Heart left ventricle (tissue), 16 donors: ENCODE data around the gene RAB20. TPM values are rescaled to one million over a fixed set of nuclear protein-coding genes. Genes with fewer than 3 reads are reported as not detected.

Experiments used
- ATAC-seq, 4 donors: fragments of 200-7000 bp; cut with Tn5 transposase; one replicate each; pipeline ENCODE4 v1.9.1; 2020 to 2022; ENCODE audit warnings: moderate library complexity in 4 of 4, mild to moderate bottlenecking in 3 of 4, moderate number of reproducible peaks in 1 of 4
- DNase-seq, 5 donors: peaks; one replicate each; pipeline ENCODE4 v3.0.0-alpha.2; 2020
- H3K27ac ChIP-seq, 12 donors: fragments of 200-600 bp; sonication (generic) in 4 of 12; one replicate each; pipeline versions ENCODE4 v1.5.0 to v1.8.0; 2016 to 2022; ENCODE audit warnings: mild to moderate bottlenecking in 2 of 12
- H3K27me3 ChIP-seq, 9 donors: fragments of 200-600 bp; sonication (generic) in 2 of 9; one replicate each; pipeline versions ENCODE4 v1.5.1 to v1.8.0; 2016 to 2022; ENCODE audit warnings: mild to moderate bottlenecking in 3 of 9
- H3K36me3 ChIP-seq, 9 donors: fragments of 200-600 bp; sonication (generic) in 2 of 9; one replicate each; pipeline versions ENCODE4 v1.5.0 to v1.8.0; 2018 to 2022; ENCODE audit warnings: mild to moderate bottlenecking in 2 of 9
- H3K4me1 ChIP-seq, 12 donors: fragments of 200-600 bp; sonication (generic) in 4 of 12; one replicate each; pipeline versions ENCODE4 v1.5.0 to v1.8.0; 2016 to 2022; ENCODE audit warnings: mild to moderate bottlenecking in 3 of 12
- H3K4me3 ChIP-seq, 12 donors: fragments of 200-600 bp; sonication (generic) in 4 of 12; one replicate each; pipeline versions ENCODE4 v1.5.0 to v1.8.0; 2017 to 2022; ENCODE audit warnings: mild to moderate bottlenecking in 9 of 12, moderate library complexity in 4 of 12
- H3K9me3 ChIP-seq, 12 donors: fragments of 200-600 bp; sonication (generic) in 4 of 12; one replicate each; pipeline versions ENCODE4 v1.5.0 to v1.8.0; 2016 to 2022; ENCODE audit warnings: mild to moderate bottlenecking in 1 of 12
- CTCF ChIP-seq, 12 donors: fragments of 200-600 bp; sonication (generic) in 4 of 12; IDR thresholded peaks; one replicate each; pipeline versions ENCODE4 v1.5.0 to v1.8.0; 2018 to 2022; ENCODE audit warnings: antibody characterized with exemption in 12 of 12, mild to moderate bottlenecking in 5 of 12
- POLR2A ChIP-seq, 2 donors: fragments of 450-650 bp; IDR thresholded peaks; one replicate each; pipeline ENCODE4 v1.6.1; 2017; ENCODE audit warnings: antibody characterized with exemption in 2 of 2, mild to moderate bottlenecking in 2 of 2, moderate library complexity in 2 of 2
- WGBS, 4 donors: extraction: QIAGEN DNeasy Blood & Tissue Kit in 2 of 4; methylation state at CpG; one replicate each; pipeline versions ENCODE4 v1.1.5 to v1.1.7; 2013 to 2018; 5-methylcytosine and 5-hydroxymethylcytosine counted together
- intact Hi-C, 10 donors: fragments of 100-400 bp; cut with DNase I; formaldehyde crosslinking; loops; one replicate each; pipeline versions ENCODE4 v1.11.1 to v1.14.2; 2022
- polyA plus RNA-seq, 2 donors: library from polyadenylated mRNA; stranded (reverse); fragments of 200-250 nt; gene quantifications; one replicate each; pipeline ENCODE4 v1.2.3, GENCODE V29; 2013
- total RNA-seq, 9 donors: library from RNA; depleted of rRNA in 2 of 9; stranded (reverse); fragments of >200 nt in 2 of 9; fragmentation: NEBNext Ultra II Directional in 3 of 9; extraction: Animal tissue kit (Norgen Biotek cat#: 25700) in 3 of 9; gene quantifications; one replicate each; pipeline versions ENCODE4 v1.1.0 to v1.2.4, GENCODE V29; 2016 to 2023
- donor health status: ischemic (EF 13 %, LVEDD 7.1; RV severe dilation, severe dysfunction).
- donor health status: healthy with polysubstance abuse.
- donor health status: DM: no; HTN: yes; CAD: no.
- donor health status: DM: no; HTN: no; CAD: no.
- donor health status: ischemic (EF 25% LVEDD 6.9; RV normal size, moderate dysfunction).
- donor health status: ischemic (EF 25% LVEDD 5.7; RV mildly dilated, moderate dysfunction).
- donor health status: healthy.
- donor health status: DM: yes; HTN: yes; CAD: no.
- donor health status: ischemic (EF 35%, LVEDD 5.7; RV mildly dilated, moderate dysfunction).
- donor health status: nonischemic (EF 11% LVEDD 7.7; RV severe dilation, severe dysfunction).
- donor health status: DM: yes; HTN: yes; CAD: no.
- donor health status: PGD.
- donor health status: ischemic (EF 29% LVEDD 5.4; RV normal size, mild dysfunction).
- donor health status: nonischemic (EF 23%, LVEDD 6.1; RV moderate dilation, normal function).

RAB20 gene
- total and polyA plus RNA-seq, 11 donors = 5.5 to 30.2 (median 13.7) TPM

GRCh38 chr13:110578363-110578762 is 16.8 kb upstream of the RAB20 start:
- Histone ChIP-seq H3K36me3 (no peaks in the 10 kb centered on the region), H3K4me1 (peaks cover 0 to 13% (median 0%) of the 10 kb centered on the region in 12 donors), H3K9me3 (no peaks in the 10 kb centered on the region), H3K4me3 (no peak overlapping the region), H3K27me3 (peaks cover 0 to 10% (median 0%) of the 10 kb centered on the region in 9 donors), H3K27ac (no peak overlapping the region)
- peak in 3 of 4 donors; percentile 20 to 52 (median 23) for ATAC-seq
- DNase-seq = no peak
- TF ChIP-seq POLR2A (IDR thresholded peaks at IDR 0.05) (no peak), CTCF (IDR thresholded peaks at IDR 0.05) (no peak)
- WGBS, 4 donors = 68 to 79% (median 73%) methylated on average over 10 of the region's 10 CpGs
- intact Hi-C loops = loop anchor here in 1 of 10 donors (10.0 kb wide), 1 partner anchor 124 kb away; no protein-coding TSS in a partner anchor

DNA sequence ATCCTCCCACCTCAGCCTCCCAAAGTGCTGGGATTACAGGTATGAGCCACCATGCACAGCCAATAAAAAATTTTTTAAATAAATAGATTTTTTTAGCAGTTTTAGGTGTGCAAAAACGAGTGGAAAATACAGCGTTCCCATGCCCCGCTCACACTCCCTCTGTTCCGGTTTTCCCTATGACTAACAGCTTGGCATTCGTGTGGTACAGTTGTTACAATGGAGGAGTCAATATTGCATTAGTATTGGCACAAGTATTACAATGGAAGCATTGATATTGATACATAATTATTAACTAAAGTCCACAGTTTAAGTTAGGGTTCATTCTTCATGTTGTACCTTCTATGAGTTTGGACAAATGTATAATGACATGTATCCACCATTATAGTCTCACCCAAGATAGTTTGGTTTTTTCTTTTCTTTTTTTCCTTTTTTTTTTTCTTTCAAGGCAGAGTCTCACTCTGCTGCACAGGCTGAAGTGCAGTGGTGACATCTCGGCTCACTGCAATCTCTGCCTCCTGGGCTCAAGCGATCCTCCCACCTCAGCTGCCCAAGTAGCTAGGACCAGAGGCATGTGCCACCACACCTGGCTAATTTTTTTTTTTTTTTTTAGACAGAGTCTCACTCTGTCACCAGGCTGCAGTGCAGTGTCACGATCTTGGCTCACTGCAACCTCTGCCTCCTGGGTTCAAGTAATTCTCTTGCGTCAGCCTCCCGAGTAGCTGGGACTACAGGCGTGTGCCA is 15.4 kb upstream of the RAB20 start:
- peaks cover 0 to 13% (median 0%) of the 10 kb centered on the region in 12 donors for H3K4me1 ChIP-seq
- 88 to 93% (median 92%) methylated on average over 11 of the region's 11 CpGs for WGBS, 4 donors
- DNase-seq (no peak), ATAC-seq (no peak)
- H3K36me3 ChIP-seq = no peaks in the 10 kb centered on the region
- no peaks in the 10 kb centered on the region for H3K9me3 ChIP-seq
- H3K27ac ChIP-seq = no peak overlapping the region
- no peak overlapping the region for H3K4me3 ChIP-seq
- intact Hi-C loops = loop anchor here in 1 of 10 donors (10.0 kb wide), 1 partner anchor 122 kb away; no protein-coding TSS in a partner anchor
- peaks cover 0 to 20% (median 4%) of the 10 kb centered on the region in 9 donors for H3K27me3 ChIP-seq
- no peak for TF ChIP-seq CTCF (IDR thresholded peaks at IDR 0.05)

- peaks cover 0 to 13% (median 0%) of the 10 kb centered on the region in 12 donors for H3K4me1 ChIP-seq
- intact Hi-C loops = loop anchor here in 1 of 10 donors (10.0 kb wide), 1 partner anchor 121 kb away; no protein-coding TSS in a partner anchor
- no peak for ATAC-seq
- H3K9me3 ChIP-seq = no peaks in the 10 kb centered on the region
- H3K27me3 ChIP-seq = peaks cover 0 to 20% (median 8%) of the 10 kb centered on the region in 9 donors
- no peak overlapping the region for H3K4me3 ChIP-seq
- H3K36me3 ChIP-seq = no peaks in the 10 kb centered on the region
- WGBS, 4 donors = 77 to 85% (median 83%) methylated on average over 7 of the region's 7 CpGs
- DNase-seq = no peak
- TF ChIP-seq CTCF (IDR thresholded peaks at IDR 0.05) (no peak), POLR2A (IDR thresholded peaks at IDR 0.05) (no peak)
- no peak overlapping the region for H3K27ac ChIP-seq
These were observed 14.5 kb upstream of the RAB20 start for GRCh38 chr13:110576070-110576394.

- Histone ChIP-seq H3K4me3 (no peak overlapping the region), H3K4me1 (peaks cover 0 to 10% (median 0%) of the 10 kb centered on the region in 12 donors), H3K27me3 (peaks cover 0 to 20% (median 8%) of the 10 kb centered on the region in 9 donors), H3K27ac (no peak overlapping the region), H3K36me3 (no peaks in the 10 kb centered on the region), H3K9me3 (no peaks in the 10 kb centered on the region)
- ATAC-seq (peak; percentile 60 to 81 (median 70)), DNase-seq (peak in 3 of 5 donors; percentile 43 to 67 (median 59))
- WGBS, 4 donors = 42 to 45% (median 43%) methylated on average over 15 of the region's 15 CpGs
- intact Hi-C loops = loop anchor here in 2 of 10 donors (1.0 to 10.0 kb wide), 2 partner anchors 119 to 121 kb away; no protein-coding TSS in a partner anchor
- TF ChIP-seq POLR2A (IDR thresholded peaks at IDR 0.05) (no peak), CTCF (IDR thresholded peaks at IDR 0.05) (peak in 6 of 12 donors; percentile 9 to 33 (median 15))
These were observed 14.0 kb upstream of the RAB20 start for GRCh38 chr13:110575322-110576069.
